Body of pancreas (tissue), 4 donors: ENCODE measurements around the gene PSMB1.

Experiments used
- CTCF ChIP-seq, 7 experiments: fragments of 450-650 bp in 4 of 7; fragments of 200-600 bp in 3 of 7; sonication (generic) in 3 of 7; IDR thresholded peaks; one replicate each; pipeline ENCODE4 v1.5.1; 2016 to 2019; ENCODE audit warnings: antibody characterized with exemption in 7 of 7
- POLR2A ChIP-seq, 3 donors: fragments of 450-650 bp; IDR thresholded peaks; one replicate each; pipeline ENCODE4 v1.6.1; 2016; ENCODE audit warnings: antibody characterized with exemption in 3 of 3, mild to moderate bottlenecking in 2 of 3

GRCh38 chr6:170532867-170533488, 20.1 kb downstream of the PSMB1 start:
- TF ChIP-seq CTCF (IDR thresholded peaks at IDR 0.05) (no peak), POLR2A (IDR thresholded peaks at IDR 0.05) (no peak)
